Aorta (tissue), 5 donors: ENCODE measurements around the gene MC3R. TPM values are rescaled to one million over a fixed set of nuclear protein-coding genes. Genes with fewer than 3 reads are reported as not detected.

Experiments used
- ATAC-seq: fragments of 200-7000 bp; cut with Tn5 transposase; one replicate; pipeline ENCODE4 v1.9.1; 2022; ENCODE audit warnings: moderate library complexity; ENCODE audit not compliant: low FRiP score
- DNase-seq, 2 donors: peaks; one replicate each; pipeline ENCODE4 v3.0.0-alpha.2; 2020
- H3K27ac ChIP-seq, 2 donors: one replicate each; pipeline ENCODE4 v1.5.1; 2013; ENCODE audit warnings: low read length in 2 of 2, mild to moderate bottlenecking in 2 of 2, moderate library complexity in 2 of 2, control low read depth in 1 of 2, inconsistent platforms in 1 of 2, low read depth in 1 of 2
- H3K27me3 ChIP-seq, 2 donors: one replicate each; pipeline ENCODE4 v1.6.1; 2013; ENCODE audit warnings: control low read depth in 1 of 2, low read length in 1 of 2, mild to moderate bottlenecking in 1 of 2, moderate library complexity in 1 of 2; ENCODE audit not compliant: insufficient read depth in 2 of 2, control insufficient read depth in 1 of 2
- H3K36me3 ChIP-seq, 2 donors: one replicate each; pipeline ENCODE4 v1.6.1; 2013; ENCODE audit warnings: control low read depth in 1 of 2, low read length in 1 of 2, mild to moderate bottlenecking in 1 of 2; ENCODE audit not compliant: insufficient read depth in 2 of 2, control insufficient read depth in 1 of 2
- H3K4me1 ChIP-seq, 2 donors: one replicate each; pipeline ENCODE4 v1.6.1; 2013; ENCODE audit warnings: low read length in 2 of 2, control low read depth in 1 of 2, mild to moderate bottlenecking in 1 of 2, moderate library complexity in 1 of 2; ENCODE audit not compliant: insufficient read depth in 2 of 2, control insufficient read depth in 1 of 2
- H3K4me3 ChIP-seq, 2 donors: one replicate each; pipeline ENCODE4 v1.5.1; 2013; ENCODE audit warnings: low read length in 2 of 2, control low read depth in 1 of 2, mild to moderate bottlenecking in 1 of 2
- H3K9me3 ChIP-seq: one replicate; pipeline ENCODE4 v1.6.1; 2013; ENCODE audit warnings: mild to moderate bottlenecking, low read length; ENCODE audit not compliant: control insufficient read depth
- WGBS, 2 donors: extraction: QIAGEN DNeasy Blood & Tissue Kit; methylation state at CpG; one replicate each; pipeline ENCODE4 v1.1.7; 2013; 5-methylcytosine and 5-hydroxymethylcytosine counted together
- intact Hi-C, 2 donors: fragments of 100-400 bp; cut with DNase I; formaldehyde crosslinking; loops; one replicate each; pipeline versions ENCODE4 v1.14.2 to v1.15.0; 2022
- polyA plus RNA-seq, 2 donors: library from polyadenylated mRNA; stranded (reverse); fragments of 200-250 nt; gene quantifications; one replicate each; pipeline ENCODE4 v1.2.3, GENCODE V29; 2013
- total RNA-seq, 2 donors: library from RNA; stranded (reverse); fragmentation: NEBNext Ultra II Directional; extraction: Animal tissue kit (Norgen Biotek cat#: 25700); gene quantifications; one replicate each; pipeline ENCODE4 v1.2.1, GENCODE V29; 2021
- donor health status: healthy with polysubstance abuse.
- donor health status: Bipolar disorder and iron deficiency.
- donor health status: DM: no; HTN: no; CAD: no.
- donor health status: DM: no; HTN: no; CAD: no.
- donor health status: DM: yes; HTN: yes; CAD: no.

MC3R gene
- total and polyA plus RNA-seq, 4 donors, result not detected

- Histone ChIP-seq H3K27me3 (no peaks in the 10 kb centered on the region), H3K4me3 (no peak overlapping the region), H3K9me3 (no peaks in the 10 kb centered on the region), H3K27ac (no peak overlapping the region), H3K36me3 (no peaks in the 10 kb centered on the region), H3K4me1 (no peaks in the 10 kb centered on the region)
- no peak for DNase-seq
- ATAC-seq, result no peak
- 58 to 66% methylated on average over 4 of the region's 4 CpGs for WGBS, 2 donors
- intact Hi-C loops, result no loop called here
Measured at GRCh38 chr20:56271974-56272373, 23.4 kb downstream of the MC3R start.

- Histone ChIP-seq H3K27me3 (no peaks in the 10 kb centered on the region), H3K27ac (no peak overlapping the region), H3K36me3 (no peaks in the 10 kb centered on the region), H3K4me3 (no peak overlapping the region), H3K4me1 (no peaks in the 10 kb centered on the region), H3K9me3 (no peaks in the 10 kb centered on the region)
- WGBS, 2 donors, result 61 to 83% methylated on average over 2 of the region's 2 CpGs
- no peak for DNase-seq
- intact Hi-C loops, result no loop called here
- no peak for ATAC-seq
Measured at GRCh38 chr20:56273491-56273890, 25.0 kb downstream of the MC3R start.

GRCh38 chr20:56274156-56274555, 25.6 kb downstream of the MC3R start:
- Histone ChIP-seq H3K27me3 (no peaks in the 10 kb centered on the region), H3K36me3 (no peaks in the 10 kb centered on the region), H3K4me3 (no peak overlapping the region), H3K9me3 (no peaks in the 10 kb centered on the region), H3K4me1 (no peaks in the 10 kb centered on the region), H3K27ac (no peak overlapping the region)
- 79 to 83% methylated on average over 6 of the region's 6 CpGs for WGBS, 2 donors
- no peak for ATAC-seq
- intact Hi-C loops, result no loop called here
- DNase-seq, result no peak

- intact Hi-C loops, result no loop called here
- no peak for ATAC-seq
- Histone ChIP-seq H3K4me3 (no peak overlapping the region), H3K36me3 (no peaks in the 10 kb centered on the region), H3K9me3 (no peaks in the 10 kb centered on the region), H3K4me1 (no peaks in the 10 kb centered on the region), H3K27ac (no peak overlapping the region), H3K27me3 (no peaks in the 10 kb centered on the region)
- WGBS, 2 donors, result 80% methylated on average over 2 of the region's 2 CpGs
- no peak for DNase-seq
Measured at GRCh38 chr20:56278196-56278595, 29.7 kb downstream of the MC3R start.

GRCh38 chr20:56285496-56285895, 37.0 kb downstream of the MC3R start:
- DNase-seq (no peak), ATAC-seq (no peak)
- Histone ChIP-seq H3K27me3 (no peaks in the 10 kb centered on the region), H3K27ac (no peak overlapping the region), H3K9me3 (no peaks in the 10 kb centered on the region), H3K36me3 (no peaks in the 10 kb centered on the region), H3K4me1 (no peaks in the 10 kb centered on the region), H3K4me3 (no peak overlapping the region)
- intact Hi-C loops, result no loop called here
- WGBS, 2 donors, result 83 to 91% methylated on average over 3 of the region's 3 CpGs

GRCh38 chr20:56289652-56290051, 41.1 kb downstream of the MC3R start:
- Histone ChIP-seq H3K9me3 (no peaks in the 10 kb centered on the region), H3K27ac (no peak overlapping the region), H3K4me3 (no peak overlapping the region), H3K4me1 (no peaks in the 10 kb centered on the region), H3K27me3 (no peaks in the 10 kb centered on the region), H3K36me3 (no peaks in the 10 kb centered on the region)
- no peak for ATAC-seq
- intact Hi-C loops, result no loop called here
- no peak for DNase-seq
- WGBS, 2 donors, result 75 to 77% methylated on average over 5 of the region's 5 CpGs

GRCh38 chr20:56299362-56299761, 50.8 kb downstream of the MC3R start:
- Histone ChIP-seq H3K27me3 (no peaks in the 10 kb centered on the region), H3K4me3 (no peak overlapping the region), H3K4me1 (no peaks in the 10 kb centered on the region), H3K27ac (no peak overlapping the region), H3K9me3 (peaks cover 1% of the 10 kb centered on the region), H3K36me3 (no peaks in the 10 kb centered on the region)
- WGBS, 2 donors, result 86 to 91% methylated on average over 1 of the region's 1 CpG
- ATAC-seq (no peak), DNase-seq (no peak)
- intact Hi-C loops, result no loop called here

Other genes with a start within 250 kb of the MC3R start
- under 1 TPM in 1 of 2 donors, not detected in 1; 0.54 TPM for gene CBLN4, start 243.2 kb upstream of the MC3R start, total RNA-seq
- gene CBLN4, start 243.2 kb upstream of the MC3R start, polyA plus RNA-seq, result under 1 TPM in 1 of 2 donors, not detected in 1; 0.13 TPM
- gene FAM210B, start 110.2 kb downstream of the MC3R start, total RNA-seq, result 10 to 100 TPM; 35.0 to 42.0 TPM
- gene FAM210B, start 110.2 kb downstream of the MC3R start, polyA plus RNA-seq, result 10 to 100 TPM; 36.9 to 54.5 TPM
- 1 to 10 TPM in 1 of 2 donors, under 1 TPM in 1; 0.26 to 2.1 TPM for gene AURKA, start 143.5 kb downstream of the MC3R start, total RNA-seq
- under 1 TPM; 0.75 to 0.77 TPM for gene AURKA, start 143.5 kb downstream of the MC3R start, polyA plus RNA-seq
- gene CSTF1, start 143.9 kb downstream of the MC3R start, total RNA-seq, result 10 to 100 TPM; 16.8 to 21.7 TPM
- gene CSTF1, start 143.9 kb downstream of the MC3R start, polyA plus RNA-seq, result 10 to 100 TPM in 1 of 2 donors, 1 to 10 TPM in 1; 6.5 to 11.1 TPM
- gene CASS4, start 163.5 kb downstream of the MC3R start, total RNA-seq, result 1 to 10 TPM; 2.4 to 3.4 TPM
- gene CASS4, start 163.5 kb downstream of the MC3R start, polyA plus RNA-seq, result 1 to 10 TPM in 1 of 2 donors, under 1 TPM in 1; 0.20 to 1.3 TPM
- gene RTF2, start 219.9 kb downstream of the MC3R start, total RNA-seq, result 10 to 100 TPM; 68.1 to 72.6 TPM
- 10 to 100 TPM; 82.4 to 95.9 TPM for gene RTF2, start 219.9 kb downstream of the MC3R start, polyA plus RNA-seq